NCI-H2171 treated with DMSO at 0.1 percent for 48 hours (cell line): ENCODE data around the gene POLE.

ENCODE experiments used
- DNase-seq: peaks from one replicate; lab custom pipeline; 2025; lab: John Stamatoyannopoulos, UW

Gene POLE

DNA sequence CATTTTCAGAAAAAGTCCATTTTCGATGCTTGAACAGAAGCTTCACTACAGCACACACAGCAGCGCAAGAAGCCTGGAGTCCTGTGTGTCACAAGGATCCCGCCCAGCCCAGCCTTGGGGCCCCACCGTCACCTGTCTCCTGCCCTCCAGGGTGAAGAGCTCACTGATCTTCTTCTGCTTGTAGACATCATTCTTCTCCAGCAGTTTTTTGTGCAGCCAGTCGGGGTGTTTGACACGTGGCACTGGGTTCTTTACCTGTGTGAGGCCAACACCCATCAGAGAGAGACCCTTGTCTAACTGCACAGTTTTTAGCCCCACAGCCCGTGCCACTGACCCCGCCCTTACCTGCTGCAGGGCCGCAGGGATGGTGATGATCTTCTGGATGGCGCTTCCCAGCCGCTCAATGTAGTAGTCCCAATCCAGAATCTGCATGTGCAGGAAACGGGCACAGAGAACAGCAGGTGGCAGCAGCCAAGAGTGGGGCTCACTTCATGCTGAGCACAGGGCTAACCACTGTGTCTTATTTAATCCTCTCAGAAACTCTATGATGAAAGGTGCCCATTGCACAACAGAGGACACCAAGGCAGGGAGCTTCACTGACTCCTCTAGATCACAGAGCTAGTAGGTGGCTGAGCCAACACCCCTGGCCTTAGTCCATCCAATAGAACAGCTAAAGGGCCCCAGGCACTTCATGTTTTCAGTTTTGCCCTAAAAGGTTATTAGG is 30.0 kb downstream of the POLE start:
- DNase-seq, result no peak

DNA sequence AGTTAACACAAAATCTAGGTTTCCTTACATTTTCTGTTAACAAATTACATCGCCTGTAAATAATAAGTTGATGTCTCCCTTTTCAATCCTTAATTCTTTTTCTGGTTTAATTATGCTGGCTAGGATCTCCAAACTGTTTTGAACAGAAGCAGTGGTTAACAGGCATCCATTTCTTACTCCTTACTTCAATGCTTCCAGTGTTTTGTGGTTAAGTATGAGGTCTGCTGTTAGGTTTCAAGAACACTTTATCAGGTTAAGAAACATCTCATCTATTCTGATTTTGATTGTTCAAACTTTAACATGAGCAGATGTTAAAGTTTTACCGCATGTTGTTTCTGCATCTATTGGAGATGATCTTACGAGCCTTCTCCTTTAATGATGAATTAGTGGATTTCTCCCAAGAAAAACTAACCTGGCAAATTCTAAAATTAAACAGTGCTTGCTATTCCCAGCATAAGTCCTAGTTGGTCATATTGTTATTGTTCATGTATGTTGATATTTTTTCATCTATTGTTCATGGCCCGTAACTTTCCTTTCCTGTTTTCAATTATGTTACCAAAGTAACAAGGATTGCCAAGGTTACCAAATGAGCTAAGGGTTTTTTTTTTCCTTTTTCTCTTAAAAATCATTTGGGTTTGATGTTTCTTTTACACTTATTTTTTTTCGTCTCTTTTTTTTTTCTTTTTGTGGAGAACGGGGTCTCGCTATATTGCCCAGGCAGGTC is 33.4 kb downstream of the POLE start:
- DNase-seq, result no peak

DNA sequence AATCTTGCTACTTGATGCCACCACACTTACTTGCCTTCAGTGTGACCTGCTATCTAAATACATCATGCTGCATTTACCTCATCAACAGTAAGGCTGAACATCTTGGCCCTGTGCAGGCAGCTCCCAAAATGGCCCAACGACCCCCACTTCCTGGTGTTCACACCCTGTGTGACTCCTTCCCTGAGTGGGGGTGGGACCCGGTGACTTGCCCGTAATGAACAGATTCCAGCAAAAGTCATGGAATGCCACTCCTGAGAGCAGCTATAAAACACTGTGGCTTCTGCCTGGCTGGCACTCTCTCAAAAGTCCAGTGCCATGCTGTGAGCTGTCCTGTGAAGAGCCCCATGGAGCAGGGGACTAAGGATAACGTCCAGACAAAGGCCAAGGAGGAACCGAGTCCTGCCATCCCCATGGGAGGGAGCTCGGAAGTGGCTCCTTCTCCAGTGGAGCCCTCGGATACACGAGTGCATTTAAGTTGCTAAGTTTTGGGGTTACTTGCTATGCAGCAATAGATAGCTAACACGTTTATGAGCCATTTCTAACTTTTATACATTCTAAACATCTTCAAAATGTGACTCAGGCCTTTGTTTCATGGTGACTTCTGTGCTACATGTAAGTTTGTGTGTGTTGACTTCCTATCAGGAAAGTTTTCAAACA is 35.6 kb downstream of the POLE start:
- peak; percentile 97 for DNase-seq

- no peak for DNase-seq
Measured at GRCh38 chr12:132649226-132649945, 37.8 kb downstream of the POLE start.

DNA sequence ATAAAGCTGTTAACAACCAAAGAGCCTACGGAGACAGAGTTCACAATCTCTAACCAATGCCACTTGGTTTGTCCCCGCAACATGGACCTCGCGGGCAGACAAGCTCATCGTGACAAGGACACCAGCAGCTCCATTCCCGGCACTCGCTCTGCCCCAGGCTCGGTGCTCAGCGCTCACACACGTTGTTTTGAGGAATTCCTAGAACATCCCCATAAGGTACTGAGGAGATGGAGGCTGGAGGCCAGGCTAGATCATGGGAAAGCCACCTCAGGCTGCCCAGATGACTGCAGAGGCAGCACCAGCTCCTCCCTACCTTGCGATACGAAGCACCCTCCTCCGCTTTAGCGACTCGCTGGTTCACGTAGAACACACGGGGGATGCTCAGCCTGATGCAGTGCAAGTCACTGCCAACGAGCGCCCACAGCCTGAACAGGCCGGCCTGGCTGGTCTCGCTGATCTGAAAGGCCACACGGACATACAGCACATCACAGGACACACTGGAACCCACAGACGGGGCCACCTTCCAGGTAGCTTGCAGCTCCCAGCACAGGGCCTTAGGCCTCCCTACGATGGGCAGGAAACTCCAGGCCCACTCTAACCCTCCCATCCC is 38.4 kb downstream of the POLE start:
- DNase-seq, result no peak

- no peak for DNase-seq
Measured at GRCh38 chr12:132647858-132648257, 39.3 kb downstream of the POLE start.

DNA sequence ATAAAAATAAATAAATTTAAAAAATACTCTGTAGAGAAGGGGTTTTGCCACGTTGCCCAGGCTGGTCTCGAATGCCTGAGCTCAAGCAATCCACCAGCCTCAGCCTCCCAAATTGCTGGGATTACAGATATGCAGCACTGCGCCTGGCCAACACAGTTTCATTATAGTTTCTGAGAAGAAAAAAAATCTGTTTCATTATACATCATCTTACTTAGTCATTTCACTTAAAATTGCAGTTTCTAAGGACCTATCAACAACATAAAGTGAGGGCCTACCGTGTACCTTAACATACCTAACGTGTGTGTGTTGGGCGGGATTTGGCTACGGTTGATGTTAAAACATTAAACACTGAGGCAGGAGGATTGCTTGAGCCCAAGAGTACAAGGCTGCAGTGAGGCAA is 40.3 kb downstream of the POLE start:
- DNase-seq, result no peak

DNA sequence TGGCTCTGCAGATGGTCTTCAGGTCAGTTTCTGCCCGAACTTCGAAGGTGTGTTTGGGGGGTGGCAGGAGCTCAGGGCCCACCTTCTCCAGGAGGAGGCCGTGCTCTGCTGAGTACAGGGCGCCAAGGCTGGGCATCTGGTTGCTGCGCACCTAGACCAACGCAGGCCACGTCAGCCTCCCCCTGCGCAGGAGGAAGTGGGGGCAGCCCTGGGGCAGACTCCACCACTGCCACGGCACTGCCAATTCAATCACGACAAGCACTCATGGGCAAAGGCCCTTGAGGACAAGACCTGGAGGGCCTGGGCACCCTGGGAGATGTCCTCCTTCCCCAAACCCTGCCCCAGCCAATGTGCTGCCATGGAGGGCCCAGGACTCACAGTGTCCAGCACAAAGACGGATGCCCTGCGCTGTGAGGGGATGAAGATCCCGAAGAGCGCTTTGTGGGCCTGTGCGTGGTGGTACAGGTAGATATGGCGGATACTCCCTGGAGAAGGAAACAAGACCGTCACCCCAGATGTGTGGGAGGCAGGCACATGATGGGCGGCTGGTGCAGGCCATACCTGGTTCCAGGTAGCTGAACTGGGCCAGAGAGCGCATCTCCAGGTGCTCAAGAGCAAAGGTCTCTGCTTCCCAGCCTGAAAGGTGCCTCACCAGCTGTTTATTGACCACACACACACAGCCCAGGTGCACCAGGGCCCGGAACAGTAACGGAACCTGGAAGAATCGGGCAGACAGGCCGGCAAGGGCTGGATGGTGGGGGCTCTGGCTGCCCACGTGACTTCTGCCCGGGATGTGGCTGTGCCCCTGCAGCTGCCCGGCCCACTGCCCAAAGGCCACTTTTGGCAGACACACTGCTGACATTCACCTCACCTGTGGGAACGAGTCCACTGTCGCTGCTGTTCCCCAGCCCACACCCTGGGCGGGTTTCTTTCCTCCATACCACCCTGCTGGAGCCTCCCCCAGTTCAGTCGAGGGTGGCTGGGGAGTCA is 44.0 kb downstream of the POLE start:
- DNase-seq, result no peak

- no peak for DNase-seq
Measured at GRCh38 chr12:132641811-132642650, 45.1 kb downstream of the POLE start.

DNA sequence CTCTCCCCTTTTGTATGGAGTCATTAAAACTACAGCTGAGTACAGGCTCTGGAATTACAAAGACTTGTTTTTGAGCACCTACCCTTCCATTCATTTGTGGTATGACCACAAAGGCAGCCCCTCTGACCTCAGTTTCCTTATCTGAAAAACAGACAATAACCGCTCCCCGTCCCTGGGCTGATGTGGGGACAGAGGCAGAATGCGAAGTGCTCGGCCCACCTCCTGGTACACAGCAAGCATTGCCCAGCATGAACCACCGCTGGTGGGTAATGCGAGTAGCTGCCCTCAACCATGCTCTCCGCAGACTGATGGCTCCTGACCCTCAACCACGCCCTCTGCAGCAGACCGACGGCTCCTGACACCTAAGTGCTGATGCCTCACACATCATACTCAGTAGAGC is 46.2 kb downstream of the POLE start:
- DNase-seq, result no peak

DNA sequence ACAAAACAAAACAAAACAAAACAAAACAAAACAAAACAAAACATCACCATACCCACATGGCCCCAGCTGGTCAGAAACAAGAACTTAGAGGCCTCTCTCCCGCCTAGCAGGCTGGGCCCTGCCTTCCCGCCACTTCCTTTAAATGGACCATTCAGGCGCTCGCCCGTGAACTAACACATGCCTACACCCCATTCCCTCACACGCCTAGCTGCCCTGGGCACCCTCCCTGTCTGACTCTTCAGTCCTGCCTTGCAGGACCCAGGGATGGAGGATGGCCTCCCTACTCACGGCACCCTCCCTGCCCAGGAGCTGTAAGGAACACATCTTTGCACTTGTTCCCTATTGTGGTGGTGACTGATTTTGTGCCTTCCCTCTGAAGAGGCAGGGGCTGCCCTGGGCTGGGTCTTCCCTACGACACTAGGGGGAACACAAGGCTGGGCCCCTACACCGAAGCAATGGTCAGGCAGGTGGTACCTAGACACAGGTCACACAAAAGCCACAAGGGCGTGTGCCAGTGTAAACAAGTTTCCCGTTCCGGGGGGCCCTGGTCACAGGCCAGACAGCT is 47.1 kb downstream of the POLE start:
- DNase-seq, result no peak

- DNase-seq, result peak; percentile 53
Measured at GRCh38 chr12:132638541-132639408, 48.4 kb downstream of the POLE start.

DNA sequence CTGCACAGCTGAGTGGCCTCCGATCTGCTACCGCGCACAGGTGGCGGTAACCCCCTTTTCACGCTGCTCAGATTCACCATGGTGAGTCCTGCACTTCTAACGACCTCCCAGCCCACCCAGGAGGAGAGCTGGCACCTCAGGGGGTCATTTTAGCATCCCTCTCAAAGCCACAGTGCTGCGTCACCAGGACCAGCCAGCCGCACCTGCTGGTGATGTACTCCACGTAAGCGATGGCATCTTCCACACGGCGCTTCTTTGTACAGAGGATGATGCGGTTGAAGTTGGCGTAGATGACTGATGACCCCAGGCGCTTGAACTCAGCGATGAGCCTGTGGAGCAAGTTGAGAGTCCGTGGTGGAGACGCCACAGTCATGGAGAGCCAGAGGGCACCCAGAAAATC is 49.3 kb downstream of the POLE start:
- no peak for DNase-seq

DNA sequence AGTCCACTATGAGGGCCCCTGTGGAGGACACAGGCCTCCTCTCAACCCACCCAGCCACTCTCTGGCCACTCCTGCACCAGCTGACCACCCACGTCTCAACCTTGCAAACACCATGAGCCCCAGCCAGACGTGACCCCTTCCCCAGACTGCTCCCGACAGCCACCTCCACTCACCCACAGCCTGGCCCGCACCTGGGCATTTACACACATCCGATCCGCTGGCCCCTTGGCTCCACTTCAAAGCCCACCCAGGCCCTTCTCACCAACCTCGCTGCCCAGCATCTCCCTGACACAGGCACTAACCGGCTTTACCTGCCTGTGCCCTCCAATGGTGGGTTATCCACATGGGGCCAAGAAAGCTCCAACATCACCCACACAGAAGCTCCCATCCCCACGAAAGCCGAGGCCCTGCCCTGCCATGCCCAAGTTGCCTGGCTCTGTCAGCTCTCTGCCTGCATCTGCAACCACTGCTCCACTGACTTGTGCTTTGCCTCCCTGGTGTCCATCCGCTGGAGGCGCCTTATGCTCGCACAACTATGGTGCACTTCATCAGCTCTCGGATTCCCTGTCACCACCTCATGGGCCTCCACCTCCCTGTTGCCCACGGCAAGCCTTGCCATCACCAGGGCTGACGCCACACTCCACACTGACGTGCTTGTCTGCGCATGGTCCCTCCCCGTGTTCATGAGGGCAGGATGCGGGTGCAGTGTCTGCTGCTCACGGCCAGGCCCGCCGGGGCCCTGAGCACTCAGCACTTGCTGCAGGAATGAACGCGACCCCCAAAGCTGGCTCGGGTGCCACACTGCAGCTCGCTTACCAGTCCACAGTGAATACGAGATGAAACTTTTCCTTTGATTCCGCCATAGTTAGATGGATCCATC is 51.8 kb downstream of the POLE start:
- no peak for DNase-seq

DNA sequence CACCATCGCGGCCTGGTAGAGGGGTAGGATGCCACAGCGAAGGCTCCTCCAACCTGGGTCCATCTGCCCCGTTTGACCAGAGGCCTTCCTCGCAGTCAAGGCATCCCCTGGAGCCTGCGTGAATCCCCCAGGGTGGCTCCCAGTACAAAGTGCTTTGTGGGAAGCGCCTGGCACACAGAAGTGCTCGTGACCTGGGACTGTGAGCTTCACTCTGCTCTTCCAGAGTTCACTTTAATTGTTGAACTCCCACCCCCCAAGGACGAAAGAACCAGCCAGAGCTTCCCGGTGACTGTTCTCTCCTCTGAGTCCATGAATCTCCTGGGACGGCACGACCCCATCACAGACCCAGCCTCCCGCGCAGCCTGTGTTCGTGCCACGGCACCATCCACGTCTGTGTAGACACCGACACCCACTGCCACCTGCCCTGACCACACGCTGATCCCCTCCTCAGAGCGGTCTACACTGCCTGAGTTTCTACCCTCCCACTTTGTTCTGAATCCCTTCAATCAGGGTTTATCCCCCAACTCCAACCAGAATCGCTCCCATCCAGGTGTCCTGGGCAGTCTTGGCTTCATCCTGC is 52.6 kb downstream of the POLE start:
- no peak for DNase-seq

- no peak for DNase-seq
Measured at GRCh38 chr12:132633901-132634300, 53.2 kb downstream of the POLE start.

- no peak for DNase-seq
Measured at GRCh38 chr12:132633398-132633797, 53.7 kb downstream of the POLE start.
